GM12891 (cell line): Measurements from ENCODE around the gene RNF183.
"Not testable (repeated sequence)": the region's sequence is repeated elsewhere in the genome, so short reads cannot be mapped to it uniquely, and the experiment has no call there.

ENCODE experiments used
- DNase-seq: peaks from one replicate; pipeline ENCODE4 v3.0.0; 2011; ENCODE audit warnings: low spot score; ENCODE audit not compliant: insufficient read length
- FAIRE-seq: peaks from 2 replicates; lab custom pipeline; 2011; peaks lifted over from hg19 to GRCh38; lab: Jason Lieb, UNC
- PAX5 ChIP-seq: IDR thresholded peaks from 2 replicates; pipeline ENCODE4 v1.6.1; 2011; ENCODE audit warnings: low read length, moderate library complexity, mild to moderate bottlenecking; ENCODE audit not compliant: insufficient read depth, severe bottlenecking
- POLR2A ChIP-seq: IDR thresholded peaks from 2 replicates; pipeline ENCODE4 v1.6.1; 2011; ENCODE audit warnings: low read depth, low read length, control low read depth
- POLR2AphosphoS5 ChIP-seq: IDR thresholded peaks from 2 replicates; pipeline ENCODE4 v1.6.1; 2011; ENCODE audit warnings: low read depth, low read length, control low read depth
- POU2F2 ChIP-seq: IDR thresholded peaks from 2 replicates; pipeline ENCODE4 v1.6.1; 2011; ENCODE audit warnings: low read depth, mild to moderate bottlenecking, control low read depth, low read length, moderate library complexity
- SPI1 ChIP-seq: IDR thresholded peaks from 2 replicates; pipeline ENCODE4 v1.6.1; 2011; ENCODE audit warnings: low read depth, low read length, control low read depth
- TAF1 ChIP-seq: IDR thresholded peaks from 2 replicates; pipeline ENCODE4 v1.6.1; 2011; ENCODE audit warnings: low read depth, low read length, control low read depth

RNF183 gene

DNA sequence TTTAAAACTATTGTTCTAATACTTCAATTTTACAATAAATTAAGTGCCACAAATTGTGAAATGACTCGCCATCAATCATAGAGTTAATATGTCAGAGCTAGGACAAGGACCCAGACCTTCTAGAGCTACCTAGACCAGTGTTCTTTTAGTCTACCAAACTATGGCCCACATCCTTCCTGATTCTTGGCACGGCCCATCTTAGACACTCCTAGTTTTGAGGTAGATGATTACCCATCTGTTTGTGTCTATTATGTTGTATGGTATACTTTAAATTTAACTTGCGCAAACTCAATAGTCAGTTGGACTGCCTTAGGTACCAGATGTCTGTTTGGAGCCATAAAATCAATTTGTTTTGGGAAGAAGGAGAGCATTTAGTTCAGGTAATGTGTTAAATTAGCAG, 45.3 kb downstream of the RNF183 start:
- TF ChIP-seq TAF1 (no peak), POLR2AphosphoS5 (no peak), PAX5 (no peak), SPI1 (no peak), POLR2A (no peak), POU2F2 (no peak)
- FAIRE-seq = no peak
- DNase-seq = no peak

DNA sequence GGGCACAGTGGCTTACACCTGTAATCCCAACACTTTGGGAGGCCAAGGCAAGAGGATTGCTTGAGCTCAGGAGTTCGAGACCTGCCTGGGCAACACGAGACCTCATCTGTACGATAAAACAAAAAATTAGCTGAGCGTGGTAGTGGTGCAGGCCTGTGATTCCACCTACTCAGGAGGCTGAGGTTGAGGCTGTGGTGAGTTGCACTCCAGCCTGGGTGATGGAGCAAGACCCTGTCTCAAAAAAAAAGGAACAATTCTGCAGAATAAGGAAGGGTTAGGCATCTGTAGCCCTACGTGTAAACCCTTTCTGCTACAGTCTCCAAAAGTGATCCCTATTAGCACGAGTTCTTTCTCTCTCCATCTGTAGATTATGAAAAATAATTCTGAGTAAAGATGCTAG, 47.7 kb downstream of the RNF183 start:
- DNase-seq = no peak
- no peak for FAIRE-seq
- TF ChIP-seq POLR2AphosphoS5 (no peak), PAX5 (no peak), POLR2A (no peak), TAF1 (no peak), POU2F2 (no peak), SPI1 (no peak)

DNA sequence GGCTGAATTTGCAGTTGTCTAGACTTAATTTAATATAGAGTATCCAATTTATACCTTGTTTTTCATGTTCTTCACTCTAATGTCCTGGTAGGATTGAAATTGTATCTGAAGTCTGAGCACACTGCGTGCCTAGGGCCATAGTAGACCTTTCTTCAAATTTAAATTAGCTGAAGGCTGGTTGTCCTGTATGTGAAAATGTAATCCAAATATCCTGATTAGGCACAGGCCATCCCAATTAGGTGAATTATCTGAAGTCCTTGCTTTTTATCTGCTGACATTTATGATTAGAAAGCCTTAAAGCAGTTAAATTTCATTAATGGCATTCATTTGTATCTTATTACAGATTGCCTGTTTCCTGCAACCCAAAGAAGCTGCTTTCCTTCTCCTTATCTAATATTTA, 48.2 kb downstream of the RNF183 start:
- DNase-seq (no peak), FAIRE-seq (no peak)
- TF ChIP-seq SPI1 (no peak), PAX5 (no peak), POLR2A (no peak), TAF1 (no peak), POU2F2 (no peak), POLR2AphosphoS5 (no peak)

DNA sequence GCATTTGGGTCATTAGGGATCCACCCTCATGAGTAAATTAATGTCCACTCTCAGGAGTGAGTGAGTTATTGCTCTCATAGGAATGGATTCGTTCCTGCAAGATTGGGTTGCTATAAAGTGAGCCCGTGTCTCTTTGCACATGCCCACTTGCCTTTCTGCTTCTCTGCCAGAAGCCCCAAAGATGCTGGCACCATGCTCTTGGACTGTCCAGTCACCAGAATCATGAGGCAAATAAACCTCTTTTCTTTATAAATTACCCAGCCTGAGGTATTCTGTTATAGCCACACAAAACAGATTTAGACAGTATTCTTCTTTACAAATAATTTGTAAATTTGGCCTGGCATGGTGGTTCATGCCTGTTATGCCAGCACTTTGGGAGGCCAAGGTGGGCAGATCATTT, 52.4 kb downstream of the RNF183 start:
- no peak for DNase-seq
- FAIRE-seq = no peak
- TF ChIP-seq SPI1 = no peak
- no peak for TF ChIP-seq PAX5
- TF ChIP-seq TAF1 = no peak
- no peak for TF ChIP-seq POLR2A
- no peak for TF ChIP-seq POU2F2
- no peak for TF ChIP-seq POLR2AphosphoS5

DNA sequence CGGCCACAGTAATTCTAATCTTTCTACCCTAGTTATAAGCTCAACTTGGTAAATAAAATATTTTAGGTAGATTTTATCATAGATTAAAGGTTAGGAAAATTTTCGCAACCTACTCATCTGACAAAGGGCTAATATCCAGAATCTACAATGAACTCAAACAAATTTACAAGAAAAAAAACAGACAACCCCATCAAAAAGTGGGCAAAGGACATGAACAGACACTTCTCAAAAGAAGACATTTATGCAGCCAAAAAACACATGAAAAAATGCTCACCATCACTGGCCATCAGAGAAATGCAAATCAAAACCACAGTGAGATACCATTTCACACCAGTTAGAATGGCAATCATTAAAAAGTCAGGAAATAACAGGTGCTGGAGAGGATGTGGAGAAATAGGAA, 53.5 kb downstream of the RNF183 start:
- not testable (repeated sequence) for FAIRE-seq, DNase-seq

DNA sequence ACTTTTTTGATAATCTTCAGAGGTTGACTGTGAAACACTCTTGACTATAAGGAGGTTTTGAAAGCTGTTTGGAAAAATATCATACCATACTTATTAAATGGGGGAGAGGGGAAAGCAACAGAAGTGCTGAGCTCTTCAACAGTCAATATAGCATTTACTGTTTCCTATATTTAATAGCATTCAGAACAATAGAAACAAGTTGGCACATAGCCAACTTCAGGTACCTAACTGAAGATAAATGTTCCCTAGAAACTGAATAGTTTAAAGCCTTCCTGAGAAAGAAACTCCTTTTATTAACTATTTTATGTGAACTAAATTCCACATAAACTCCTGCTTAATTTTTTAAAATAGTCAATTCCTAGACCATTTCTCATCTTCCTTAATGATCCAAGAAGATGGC, 55.5 kb downstream of the RNF183 start:
- FAIRE-seq (no peak), DNase-seq (no peak)
- no peak for TF ChIP-seq PAX5
